NCI-H128 (cell line): ENCODE results near the gene BLOC1S3.
"Not testable (repeated sequence)": the region's sequence is repeated elsewhere in the genome, so short reads cannot be mapped to it uniquely, and the experiment has no call there.

Experiments
- DNase-seq: peaks from one replicate; lab custom pipeline; 2025; ENCODE audit not compliant: unreplicated experiment; lab: John Stamatoyannopoulos, UW

BLOC1S3 gene

DNA sequence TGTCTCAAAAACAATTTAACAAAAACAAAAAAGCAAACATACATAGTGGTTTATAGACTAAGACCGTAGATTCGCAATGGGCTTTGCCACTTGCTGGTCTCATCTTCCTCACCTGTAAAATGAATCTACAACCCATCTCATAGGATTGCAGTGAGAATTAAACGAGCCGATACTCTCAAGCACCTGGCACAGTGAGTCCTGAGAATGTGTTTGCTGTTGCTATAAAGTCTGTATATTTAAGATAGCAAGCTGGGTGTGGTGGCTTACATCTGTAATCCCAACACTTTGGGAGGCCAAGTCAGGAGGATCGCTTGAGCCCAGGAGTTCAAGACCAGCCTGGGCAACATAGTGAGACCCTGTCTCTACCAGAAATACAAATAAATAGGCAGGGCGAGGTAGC is 44.1 kb downstream of the BLOC1S3 start:
- DNase-seq: no peak

DNA sequence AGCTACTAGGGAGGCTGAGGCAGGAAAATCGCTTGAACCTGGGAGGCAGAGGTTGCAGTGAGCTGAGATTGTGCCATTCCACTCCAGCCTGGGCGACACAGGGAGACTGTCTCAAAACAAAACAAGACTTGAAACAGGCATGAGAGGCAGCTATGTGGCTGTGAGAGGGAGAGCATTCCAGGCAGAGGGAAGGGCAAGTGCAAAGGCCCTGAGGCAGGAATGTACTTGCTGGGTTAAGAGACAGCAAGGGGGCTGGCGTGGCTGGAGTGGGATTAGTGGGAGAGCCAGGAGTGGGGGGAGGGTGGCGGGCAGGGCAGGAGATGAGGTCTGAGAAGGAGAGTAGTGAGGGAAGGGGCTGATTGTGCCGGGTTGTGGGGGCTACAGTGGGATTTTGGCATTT is 45.3 kb downstream of the BLOC1S3 start:
- no peak for DNase-seq

DNA sequence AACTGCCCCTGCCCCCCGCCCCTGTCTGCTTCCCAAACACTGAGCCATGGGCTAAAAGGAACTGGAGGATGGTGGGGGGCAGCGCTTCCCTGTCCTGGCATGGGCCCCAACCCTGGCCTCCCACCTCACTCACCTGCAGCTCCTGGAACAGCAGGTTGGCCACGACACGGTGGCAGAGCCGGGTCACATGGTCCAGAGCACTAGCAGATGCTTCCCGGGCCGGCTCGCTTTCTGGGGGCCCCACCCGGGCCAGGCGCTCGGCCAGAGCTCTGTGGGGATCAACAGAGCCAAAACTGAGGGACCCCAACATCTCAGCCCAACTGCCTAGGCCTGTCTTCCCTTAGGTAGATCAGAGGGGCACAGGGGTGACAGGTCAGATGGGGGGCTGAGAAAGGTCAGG is 46.1 kb downstream of the BLOC1S3 start:
- DNase-seq: no peak

DNA sequence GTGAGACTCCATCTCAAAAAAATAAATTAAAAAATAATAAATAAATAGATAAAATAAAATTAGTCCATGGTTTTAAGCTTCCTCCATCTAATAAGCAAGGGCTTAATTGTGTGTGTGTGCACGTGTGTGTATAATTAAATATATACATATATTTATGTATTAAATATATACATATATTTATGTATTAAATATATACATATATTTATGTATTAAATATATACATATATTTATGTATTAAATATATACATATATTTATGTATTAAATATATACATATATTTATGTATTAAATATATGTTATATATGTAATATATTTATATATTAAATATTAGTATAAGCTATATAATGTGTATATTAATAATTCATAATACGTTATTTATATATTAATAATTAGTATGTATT is 50.5 kb downstream of the BLOC1S3 start:
- not testable (repeated sequence) for DNase-seq
